GM10847 (cell line): Measurements from ENCODE around the gene ENTHD1.

Experiments
- POLR2A ChIP-seq: IDR thresholded peaks from 2 replicates; pipeline ENCODE4 v1.6.1; 2011; ENCODE audit not compliant: insufficient read length; ENCODE audit errors: extremely low read depth

Gene ENTHD1

GRCh38 chr22:39893526-39893925 is at the start of gene ENTHD1:
TSS of gene ENTHD1 (minus strand) at chr22:39893760. CDS start at chr22:39887748, 6,012 bp downstream.
- TF ChIP-seq POLR2A: no peak

- no peak for TF ChIP-seq POLR2A
Measured at GRCh38 chr22:39943337-39943736, 49.8 kb upstream of the ENTHD1 start.

- no peak for TF ChIP-seq POLR2A
Measured at GRCh38 chr22:39942439-39943230, 49.1 kb upstream of the ENTHD1 start.

DNA sequence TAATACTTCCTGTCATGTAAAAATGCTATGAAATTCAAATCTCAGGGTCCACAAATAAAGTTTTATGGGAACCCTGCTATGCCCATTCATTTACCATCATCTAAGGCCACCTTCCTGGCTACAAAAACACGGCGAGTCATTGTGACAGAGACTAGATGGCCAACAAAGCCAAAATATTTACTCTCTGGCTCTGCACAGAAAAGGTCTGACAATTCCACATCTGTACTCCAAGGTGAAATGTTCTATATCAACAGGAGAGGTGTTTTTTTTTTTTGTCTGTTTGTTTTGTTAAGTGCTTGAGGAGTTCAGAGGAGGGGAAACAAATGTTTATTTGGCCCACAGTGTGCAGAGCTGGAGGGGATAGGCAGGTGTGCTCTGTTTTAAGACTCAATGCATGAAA is 48.0 kb upstream of the ENTHD1 start:
- no peak for TF ChIP-seq POLR2A

DNA sequence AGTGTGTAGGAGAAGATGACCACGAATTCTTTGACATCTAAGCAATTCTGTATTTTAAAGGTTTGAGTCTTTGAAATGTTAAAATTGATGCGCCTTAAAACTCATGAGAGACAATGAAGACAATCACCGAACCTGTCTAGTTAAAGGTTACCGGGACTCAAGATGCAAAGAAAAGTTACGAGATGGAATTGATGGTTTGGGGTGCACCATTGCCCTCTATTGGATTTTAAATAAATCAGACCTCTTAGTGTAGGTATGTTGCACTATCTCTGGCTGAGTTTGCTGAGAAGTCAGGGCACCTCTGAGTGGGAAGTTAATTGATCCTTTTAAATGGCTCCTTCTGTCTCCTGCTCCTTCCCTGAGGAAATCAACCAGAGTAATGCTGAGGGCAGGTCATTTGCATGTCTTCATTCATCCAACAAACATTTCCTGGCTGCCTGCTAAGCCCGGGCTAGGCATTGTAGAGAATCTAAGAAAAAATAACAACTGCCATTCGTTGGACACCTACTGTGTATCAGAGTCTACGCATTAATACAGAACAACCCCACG is 47.3 kb upstream of the ENTHD1 start:
- no peak for TF ChIP-seq POLR2A

GRCh38 chr22:39939830-39940229 is 46.3 kb upstream of the ENTHD1 start:
- TF ChIP-seq POLR2A: no peak

DNA sequence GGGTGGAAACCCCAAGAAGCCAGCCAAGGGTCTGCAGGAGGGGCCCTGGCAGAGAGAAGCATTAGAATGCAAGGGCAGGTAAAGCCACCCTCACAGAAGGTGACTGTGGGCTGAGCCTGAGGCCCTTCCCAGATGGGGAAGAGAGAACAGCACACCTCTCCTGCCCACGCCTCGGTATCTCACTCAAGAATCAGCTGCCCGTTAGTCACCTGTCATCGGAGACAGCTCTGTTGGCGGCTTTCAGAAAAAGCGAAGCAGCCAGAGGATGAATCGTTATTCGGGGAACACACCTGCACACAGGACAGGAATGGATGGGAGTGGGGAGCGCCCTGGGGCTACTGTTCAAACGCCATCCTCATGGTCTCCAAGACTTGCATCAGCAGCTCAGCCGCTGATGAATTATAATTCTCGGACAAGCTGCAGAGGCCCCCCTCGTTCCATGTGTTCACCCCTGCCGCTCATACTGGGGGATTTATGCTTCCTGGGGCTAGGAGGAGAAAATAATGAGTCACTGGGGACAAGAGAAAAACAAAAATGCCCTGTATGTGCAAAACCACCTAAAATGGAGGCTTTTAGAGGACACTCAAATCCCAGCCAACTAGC is 45.0 kb upstream of the ENTHD1 start:
- no peak for TF ChIP-seq POLR2A

GRCh38 chr22:39937906-39938305 is 44.3 kb upstream of the ENTHD1 start:
- no peak for TF ChIP-seq POLR2A

DNA sequence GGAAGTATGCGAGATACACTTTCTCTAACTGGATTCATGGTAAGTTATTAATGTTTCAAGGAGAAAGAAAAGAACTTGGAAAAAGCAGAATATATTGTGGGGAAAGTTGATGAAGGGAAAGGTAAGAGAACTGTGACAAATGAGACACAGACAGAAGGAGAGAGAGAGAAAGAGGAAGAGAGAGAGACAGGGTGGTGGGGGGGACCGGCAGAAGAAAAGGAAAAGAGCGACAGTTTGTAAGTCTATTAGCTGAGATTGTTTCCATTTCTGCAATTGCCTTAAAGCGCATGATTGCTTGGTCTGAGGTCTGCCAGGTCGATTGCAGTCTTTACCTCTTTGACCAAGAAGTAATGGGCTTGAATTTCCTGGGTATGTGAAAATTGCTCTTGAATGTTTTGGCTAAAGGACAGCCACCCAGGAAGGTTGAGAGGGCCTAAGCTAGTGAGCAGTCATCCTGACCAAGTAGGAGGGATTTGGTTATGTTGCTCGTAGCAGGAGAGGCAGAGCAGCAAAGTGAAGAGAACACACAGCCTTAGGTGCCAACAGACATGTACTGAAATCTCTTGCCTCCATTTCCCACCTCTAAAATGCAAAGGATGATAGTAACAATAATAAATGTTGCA is 43.1 kb upstream of the ENTHD1 start:
- TF ChIP-seq POLR2A: no peak

GRCh38 chr22:39935612-39936011 is 42.1 kb upstream of the ENTHD1 start:
- TF ChIP-seq POLR2A: no peak

DNA sequence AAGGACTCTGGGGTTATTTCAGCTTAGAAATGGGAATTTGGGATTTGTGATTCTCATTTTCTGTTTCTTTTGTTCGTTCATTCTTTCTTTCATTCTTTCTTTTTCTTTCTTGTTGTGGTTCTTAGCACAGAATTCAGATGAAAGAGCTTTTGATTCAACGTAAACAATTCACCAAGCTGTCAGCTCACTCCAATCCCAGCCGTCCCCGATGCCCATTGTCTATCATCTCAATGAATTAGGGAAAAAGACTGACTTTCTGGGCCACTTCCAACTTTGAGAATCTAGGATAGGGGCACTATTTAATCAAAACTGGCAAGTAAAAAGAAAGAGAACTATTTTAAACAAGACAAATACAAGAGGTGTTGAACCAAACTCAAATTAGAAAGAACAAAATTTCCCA is 41.6 kb upstream of the ENTHD1 start:
- no peak for TF ChIP-seq POLR2A

- TF ChIP-seq POLR2A: no peak
Measured at GRCh38 chr22:39933741-39934140, 40.2 kb upstream of the ENTHD1 start.

DNA sequence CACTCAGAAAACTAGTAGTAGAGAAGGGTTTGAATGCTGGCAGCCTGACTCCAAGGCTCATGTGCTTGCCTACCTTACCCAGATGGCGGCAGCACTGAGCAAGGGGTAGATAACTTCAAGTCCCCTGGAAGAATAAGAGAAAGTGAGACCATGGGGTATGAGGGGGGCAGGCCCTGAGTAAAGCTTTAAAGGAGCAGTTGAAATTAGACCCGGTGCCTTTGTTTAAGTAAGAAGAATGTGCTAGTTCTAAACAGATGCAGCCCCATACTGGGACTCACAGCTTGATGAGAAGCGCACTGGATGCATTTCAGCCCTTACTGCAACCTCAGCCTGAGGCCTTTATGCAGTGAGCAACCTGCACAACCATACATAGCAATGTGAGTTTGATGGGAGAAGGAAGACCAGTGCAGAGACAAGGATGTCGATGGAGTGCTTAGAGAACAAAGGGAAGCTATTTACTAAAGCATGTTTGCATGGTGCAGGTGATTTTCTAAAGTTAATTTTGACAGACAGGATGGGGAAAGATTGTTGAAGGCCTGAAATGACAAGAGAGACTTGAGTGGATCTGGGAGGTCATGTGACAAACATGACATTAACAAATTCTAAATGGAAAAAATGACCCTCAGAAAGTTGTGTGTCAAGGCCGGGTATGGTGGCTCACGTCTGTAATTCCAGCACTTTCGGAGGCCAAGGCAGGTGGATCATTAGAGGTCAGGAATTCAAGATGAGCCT is 39.5 kb upstream of the ENTHD1 start:
- no peak for TF ChIP-seq POLR2A

DNA sequence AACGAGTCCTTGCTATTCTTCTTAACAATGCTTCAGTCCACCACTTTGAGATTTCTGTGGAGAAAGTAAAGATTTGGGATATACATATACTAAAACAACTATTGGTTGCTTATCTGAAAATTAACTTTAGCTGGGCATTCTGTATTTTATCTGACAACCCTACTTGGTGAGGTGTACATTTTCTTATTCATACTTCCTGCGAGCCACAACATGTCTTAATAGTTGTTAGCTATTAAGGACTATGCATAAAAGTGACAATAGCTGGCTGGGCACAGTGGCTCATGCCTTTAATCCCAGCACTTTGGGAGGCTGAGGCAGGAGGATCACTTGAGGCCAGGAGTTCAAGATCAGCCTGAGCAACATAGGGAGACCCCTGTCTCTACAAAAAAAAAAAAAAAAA is 38.6 kb upstream of the ENTHD1 start:
- no peak for TF ChIP-seq POLR2A

GRCh38 chr22:39931251-39931650 is 37.7 kb upstream of the ENTHD1 start:
- TF ChIP-seq POLR2A: no peak
